Measurements from ENCODE around the gene UGT1A4.

UGT1A4 gene

GRCh38 chr2:233674995-233675394, 43.5 kb upstream of the UGT1A4 start:
- H3K4me3 ChIP-seq, result no peak overlapping the region
- DNase-seq, result no peak
- TF ChIP-seq CTCF (IDR thresholded peaks at IDR 0.05), result no peak
- H3K27ac ChIP-seq, result no peak overlapping the region
- no peaks in the 10 kb centered on the region for H3K4me1 ChIP-seq
- no peaks in the 10 kb centered on the region for H3K27me3 ChIP-seq
- intact Hi-C loops (cut with DNase I; ENCODE audit: low total_unique reads), result no loop called here
- no peaks in the 10 kb centered on the region for H3K9me3 ChIP-seq
- no peaks in the 10 kb centered on the region for H3K36me3 ChIP-seq

GRCh38 chr2:233676046-233676445, 42.5 kb upstream of the UGT1A4 start:
- no peak for TF ChIP-seq CTCF (IDR thresholded peaks at IDR 0.05)
- Histone ChIP-seq H3K27me3 (no peaks in the 10 kb centered on the region), H3K36me3 (no peaks in the 10 kb centered on the region), H3K4me1 (no peaks in the 10 kb centered on the region), H3K9me3 (no peaks in the 10 kb centered on the region), H3K27ac (no peak overlapping the region), H3K4me3 (no peak overlapping the region)
- intact Hi-C loops (cut with DNase I; ENCODE audit: low total_unique reads), result no loop called here
- no peak for DNase-seq

GRCh38 chr2:233679196-233679595, 39.3 kb upstream of the UGT1A4 start:
- DNase-seq, result no peak
- H3K27me3 ChIP-seq, result no peaks in the 10 kb centered on the region
- H3K9me3 ChIP-seq, result no peaks in the 10 kb centered on the region
- intact Hi-C loops (cut with DNase I; ENCODE audit: low total_unique reads), result no loop called here
- H3K27ac ChIP-seq, result no peak overlapping the region
- no peak overlapping the region for H3K4me3 ChIP-seq
- TF ChIP-seq CTCF (IDR thresholded peaks at IDR 0.05), result no peak
- no peaks in the 10 kb centered on the region for H3K4me1 ChIP-seq
- H3K36me3 ChIP-seq, result no peaks in the 10 kb centered on the region

GRCh38 chr2:233680361-233681045, 38.0 kb upstream of the UGT1A4 start:
- no peak overlapping the region for H3K4me3 ChIP-seq
- no peaks in the 10 kb centered on the region for H3K36me3 ChIP-seq
- H3K4me1 ChIP-seq, result no peaks in the 10 kb centered on the region
- no peak for DNase-seq
- H3K27ac ChIP-seq, result no peak overlapping the region
- H3K9me3 ChIP-seq, result no peaks in the 10 kb centered on the region
- intact Hi-C loops (cut with DNase I; ENCODE audit: low total_unique reads), result no loop called here
- no peaks in the 10 kb centered on the region for H3K27me3 ChIP-seq
- TF ChIP-seq CTCF (IDR thresholded peaks at IDR 0.05), result no peak

GRCh38 chr2:233681521-233682099, 36.9 kb upstream of the UGT1A4 start, which contains the start of gene UGT1A7:
Gene UGT1A7 (plus strand): TSS chr2:233681901. CDS start chr2:233681938, 37 bp downstream.
- Histone ChIP-seq H3K4me1 (no peaks in the 10 kb centered on the region), H3K36me3 (no peaks in the 10 kb centered on the region), H3K9me3 (no peaks in the 10 kb centered on the region), H3K27ac (no peak within 1 kb of the TSS), H3K27me3 (no peaks in the 10 kb centered on the region), H3K4me3 (no peak within 1 kb of the TSS)
- TF ChIP-seq CTCF (IDR thresholded peaks at IDR 0.05), result no peak
- no peak for DNase-seq
- intact Hi-C loops (cut with DNase I; ENCODE audit: low total_unique reads), result no loop called here

Data from tibial artery (tissue), 4 donors.